GM18873 (cell line): ENCODE measurements around the gene CHRNE.

Experiments
- ATAC-seq: cut with Tn5 transposase; IDR thresholded peaks from one replicate; pipeline ENCODE4 v1.9.1; 2021; ENCODE audit warnings: mild to moderate bottlenecking, moderate library complexity, moderate number of reproducible peaks; ENCODE audit not compliant: unreplicated experiment, low FRiP score

Gene CHRNE

GRCh38 chr17:4903051-4903818, at the start of gene CHRNE:
CHRNE (minus strand) TSS chr17:4903098; CDS start chr17:4903063, 35 bp downstream.
- no peak for ATAC-seq

GRCh38 chr17:4951486-4951885, 48.6 kb upstream of the CHRNE start:
- ATAC-seq, result no peak

GRCh38 chr17:4950746-4951204, 47.9 kb upstream of the CHRNE start, which contains the start of gene ENO3:
ENO3 (plus strand) TSS chr17:4951119; CDS start chr17:4951830, 711 bp downstream.
- ATAC-seq, result no peak

- no peak for ATAC-seq
Observed at GRCh38 chr17:4950075-4950745, 47.3 kb upstream of the CHRNE start.

- peak; percentile 30 for ATAC-seq
Observed at GRCh38 chr17:4949321-4950074, 46.6 kb upstream of the CHRNE start.

- ATAC-seq, result peak; percentile 17
Observed at GRCh38 chr17:4948931-4949320, 46.0 kb upstream of the CHRNE start.

- ATAC-seq, result peak; percentile 16
Observed at GRCh38 chr17:4948166-4948930, 45.5 kb upstream of the CHRNE start, which contains the start of gene PFN1. PFN1 (minus strand) TSS chr17:4948530; CDS start chr17:4948394, 136 bp downstream.

GRCh38 chr17:4947411-4948165, 44.7 kb upstream of the CHRNE start:
- ATAC-seq, result no peak

- ATAC-seq, result no peak
Observed at GRCh38 chr17:4947010-4947410, 44.1 kb upstream of the CHRNE start.

- no peak for ATAC-seq
Observed at GRCh38 chr17:4946312-4946976, 43.5 kb upstream of the CHRNE start.

- no peak for ATAC-seq
Observed at GRCh38 chr17:4945944-4946280, 43.0 kb upstream of the CHRNE start.

GRCh38 chr17:4945176-4945943, 42.5 kb upstream of the CHRNE start:
- ATAC-seq, result no peak

GRCh38 chr17:4944554-4945175, 41.8 kb upstream of the CHRNE start:
- ATAC-seq, result no peak

- no peak for ATAC-seq
Observed at GRCh38 chr17:4944163-4944553, 41.3 kb upstream of the CHRNE start.

- ATAC-seq, result no peak
Observed at GRCh38 chr17:4942760-4943508, 40.0 kb upstream of the CHRNE start.

GRCh38 chr17:4941319-4941610, 38.4 kb upstream of the CHRNE start:
- ATAC-seq, result no peak

- no peak for ATAC-seq
Observed at GRCh38 chr17:4940555-4941318, 37.8 kb upstream of the CHRNE start.
